ENCODE measurements around the gene CEP97.
"Not testable (repeated sequence)": the region's sequence is repeated elsewhere in the genome, so short reads cannot be mapped to it uniquely, and the experiment has no call there.

CEP97 gene

GRCh38 chr3:101735833-101736232 lies 11.4 kb downstream of the CEP97 start:
- Histone ChIP-seq H3K9me2 (replicated peaks; ENCODE audit: insufficient read depth, low read length) (no peaks in the 10 kb centered on the region), H3K9ac (ENCODE audit: low read length) (no peak overlapping the region), H3K27ac (ENCODE audit: low read length) (no peak overlapping the region), H2AFZ (ENCODE audit: low read length) (no peak overlapping the region), H3K4me1 (ENCODE audit: low read length) (no peaks in the 10 kb centered on the region), H3K4me2 (ENCODE audit: low read depth, low read length) (no peak overlapping the region), H3K4me3 (ENCODE audit: low read length) (no peak overlapping the region), H3K9me3 (replicated peaks; ENCODE audit: insufficient read depth, low read length) (no peaks in the 10 kb centered on the region), H3K36me3 (replicated peaks; ENCODE audit: insufficient read depth, low read length) (peaks cover 29% of the 10 kb centered on the region), H3K79me2 (ENCODE audit: low read length) (peaks cover 12% of the 10 kb centered on the region), H3F3A (ENCODE audit: insufficient read depth, low read length) (no peaks in the 10 kb centered on the region), H4K20me1 (ENCODE audit: insufficient read depth, low read length) (no peaks in the 10 kb centered on the region), H3K27me3 (replicated peaks; ENCODE audit: insufficient read depth, low read length) (no peaks in the 10 kb centered on the region)
- TF ChIP-seq CTCF (IDR thresholded peaks at IDR 0.05; ENCODE audit: low read length) (no peak), EZH2phosphoT487 (IDR thresholded peaks at IDR 0.05; ENCODE audit: low read length) (no peak), EZH2 (optimal IDR thresholded peaks at IDR 0.05; ENCODE audit: low read depth, low read length) (no peak)
- DNase-seq, result no peak

- H3K36me3 ChIP-seq (replicated peaks; ENCODE audit: insufficient read depth, low read length); H4K20me1 ChIP-seq (ENCODE audit: insufficient read depth, low read length); H3K9me2 ChIP-seq (replicated peaks; ENCODE audit: insufficient read depth, low read length); H3K9ac ChIP-seq (ENCODE audit: low read length); H3K4me3 ChIP-seq (ENCODE audit: low read length); H3K27me3 ChIP-seq (replicated peaks; ENCODE audit: insufficient read depth, low read length); H3F3A ChIP-seq (ENCODE audit: insufficient read depth, low read length); H2AFZ ChIP-seq (ENCODE audit: low read length); H3K4me1 ChIP-seq (ENCODE audit: low read length); H3K79me2 ChIP-seq (ENCODE audit: low read length); H3K9me3 ChIP-seq (replicated peaks; ENCODE audit: insufficient read depth, low read length); DNase-seq; H3K4me2 ChIP-seq (ENCODE audit: low read depth, low read length); H3K27ac ChIP-seq (ENCODE audit: low read length): not testable (repeated sequence)
These were observed 17.5 kb downstream of the CEP97 start for GRCh38 chr3:101741914-101742313.

- Histone ChIP-seq H3K27ac (ENCODE audit: low read length) (no peak overlapping the region), H3K4me2 (ENCODE audit: low read depth, low read length) (no peak overlapping the region), H2AFZ (ENCODE audit: low read length) (no peak overlapping the region), H3K36me3 (replicated peaks; ENCODE audit: insufficient read depth, low read length) (peaks cover 7% of the 10 kb centered on the region; the same call in 1 of the 2 replicates), H3K9ac (ENCODE audit: low read length) (no peak overlapping the region), H4K20me1 (ENCODE audit: insufficient read depth, low read length) (no peaks in the 10 kb centered on the region), H3K9me2 (replicated peaks; ENCODE audit: insufficient read depth, low read length) (no peaks in the 10 kb centered on the region), H3F3A (ENCODE audit: insufficient read depth, low read length) (no peaks in the 10 kb centered on the region), H3K79me2 (ENCODE audit: low read length) (peaks cover 8% of the 10 kb centered on the region), H3K4me3 (ENCODE audit: low read length) (no peak overlapping the region), H3K4me1 (ENCODE audit: low read length) (no peaks in the 10 kb centered on the region), H3K27me3 (replicated peaks; ENCODE audit: insufficient read depth, low read length) (no peaks in the 10 kb centered on the region), H3K9me3 (replicated peaks; ENCODE audit: insufficient read depth, low read length) (no peaks in the 10 kb centered on the region)
- no peak for TF ChIP-seq CTCF (IDR thresholded peaks at IDR 0.05; ENCODE audit: low read length)
- no peak for TF ChIP-seq EZH2phosphoT487 (IDR thresholded peaks at IDR 0.05; ENCODE audit: low read length)
- no peak for TF ChIP-seq EZH2 (optimal IDR thresholded peaks at IDR 0.05; ENCODE audit: low read depth, low read length)
- DNase-seq, result no peak
These were observed 20.4 kb downstream of the CEP97 start for GRCh38 chr3:101744811-101745210.

GRCh38 chr3:101745934-101746333 lies 21.5 kb downstream of the CEP97 start:
- not testable (repeated sequence) for H3K9me3 ChIP-seq (replicated peaks; ENCODE audit: insufficient read depth, low read length); DNase-seq; H3K27ac ChIP-seq (ENCODE audit: low read length); H4K20me1 ChIP-seq (ENCODE audit: insufficient read depth, low read length); H2AFZ ChIP-seq (ENCODE audit: low read length); H3F3A ChIP-seq (ENCODE audit: insufficient read depth, low read length); H3K4me1 ChIP-seq (ENCODE audit: low read length); H3K4me2 ChIP-seq (ENCODE audit: low read depth, low read length); H3K9me2 ChIP-seq (replicated peaks; ENCODE audit: insufficient read depth, low read length); H3K4me3 ChIP-seq (ENCODE audit: low read length); H3K79me2 ChIP-seq (ENCODE audit: low read length); H3K27me3 ChIP-seq (replicated peaks; ENCODE audit: insufficient read depth, low read length); H3K36me3 ChIP-seq (replicated peaks; ENCODE audit: insufficient read depth, low read length); H3K9ac ChIP-seq (ENCODE audit: low read length)

GRCh38 chr3:101753386-101754113 lies 29.1 kb downstream of the CEP97 start:
- H3K27me3 ChIP-seq (replicated peaks; ENCODE audit: insufficient read depth, low read length); H3K9me2 ChIP-seq (replicated peaks; ENCODE audit: insufficient read depth, low read length); DNase-seq; H3K4me2 ChIP-seq (ENCODE audit: low read depth, low read length); H3K9me3 ChIP-seq (replicated peaks; ENCODE audit: insufficient read depth, low read length); H2AFZ ChIP-seq (ENCODE audit: low read length); H4K20me1 ChIP-seq (ENCODE audit: insufficient read depth, low read length); H3K9ac ChIP-seq (ENCODE audit: low read length); H3K27ac ChIP-seq (ENCODE audit: low read length); H3F3A ChIP-seq (ENCODE audit: insufficient read depth, low read length); H3K4me1 ChIP-seq (ENCODE audit: low read length); H3K4me3 ChIP-seq (ENCODE audit: low read length): not testable (repeated sequence)
- peaks cover 10% of the 10 kb centered on the region; the same call in 1 of the 2 replicates for H3K79me2 ChIP-seq (ENCODE audit: low read length)
- peaks cover 13% of the 10 kb centered on the region for H3K36me3 ChIP-seq (replicated peaks; ENCODE audit: insufficient read depth, low read length)
